ENCODE results near the gene ENTPD8. TPM values are rescaled to one million over a fixed set of nuclear protein-coding genes. Genes with fewer than 3 reads are reported as not detected.

The ENTPD8 gene
- total RNA-seq, 4 donors from 2014 or later: 0.21 TPM; not detected in 3

GRCh38 chr9:137478613-137478961 is 37.4 kb upstream of the ENTPD8 start:
- no peak overlapping the region for H3K4me3 ChIP-seq
- H3K9me3 ChIP-seq: peaks cover 0 to 7% of the 10 kb centered on the region in 2 donors
- H3K27ac ChIP-seq: no peak overlapping the region
- no peak for DNase-seq
- TF ChIP-seq POLR2A (IDR thresholded peaks at IDR 0.05) (no peak), CTCF (IDR thresholded peaks at IDR 0.05) (no peak)
- no peaks in the 10 kb centered on the region for H3K36me3 ChIP-seq
- intact Hi-C loops (cut with DNase I; ENCODE audit: low total_unique reads): no loop called here
- H3K27me3 ChIP-seq: no peaks in the 10 kb centered on the region
- H3K4me1 ChIP-seq: no peaks in the 10 kb centered on the region

- no peak overlapping the region for H3K4me3 ChIP-seq
- H3K27me3 ChIP-seq: no peaks in the 10 kb centered on the region
- no peaks in the 10 kb centered on the region for H3K36me3 ChIP-seq
- intact Hi-C loops (cut with DNase I; ENCODE audit: low total_unique reads): no loop called here
- TF ChIP-seq CTCF (IDR thresholded peaks at IDR 0.05) (no peak), POLR2A (IDR thresholded peaks at IDR 0.05) (no peak)
- H3K4me1 ChIP-seq: no peaks in the 10 kb centered on the region
- no peak overlapping the region for H3K27ac ChIP-seq
- peak in 1 of 2 donors; percentile 12 for DNase-seq
- peaks cover 0 to 7% of the 10 kb centered on the region in 2 donors for H3K9me3 ChIP-seq
These were observed 36.8 kb upstream of the ENTPD8 start for GRCh38 chr9:137477778-137478612.

DNA sequence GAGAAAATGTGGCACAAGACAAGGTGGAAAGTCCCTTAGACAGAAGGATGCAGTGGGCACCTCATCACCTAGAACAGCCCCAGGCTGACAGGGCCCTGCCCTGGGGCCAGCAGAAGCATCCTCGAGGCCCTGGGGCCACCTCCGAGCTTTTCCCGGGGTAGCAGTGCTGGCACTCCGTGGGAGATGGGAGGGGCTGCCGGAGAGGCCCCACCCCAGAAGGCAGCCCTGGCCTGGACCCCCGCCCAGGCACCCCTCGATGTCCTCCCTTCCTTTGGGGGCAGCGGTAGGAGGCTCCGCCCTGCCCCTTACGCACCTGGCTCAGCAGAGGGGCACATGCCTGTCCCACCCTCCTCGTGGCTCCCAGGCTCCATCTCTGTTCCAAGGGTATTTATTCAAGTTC is 35.7 kb upstream of the ENTPD8 start:
- DNase-seq: no peak
- Histone ChIP-seq H3K27ac (no peak overlapping the region), H3K4me1 (no peaks in the 10 kb centered on the region), H3K4me3 (no peak overlapping the region), H3K36me3 (no peaks in the 10 kb centered on the region), H3K27me3 (no peaks in the 10 kb centered on the region), H3K9me3 (peaks cover 0 to 7% of the 10 kb centered on the region in 2 donors)
- intact Hi-C loops (cut with DNase I; ENCODE audit: low total_unique reads): no loop called here
- no peak for TF ChIP-seq POLR2A (IDR thresholded peaks at IDR 0.05)
- TF ChIP-seq CTCF (IDR thresholded peaks at IDR 0.05): no peak

GRCh38 chr9:137475666-137476065 is 34.5 kb upstream of the ENTPD8 start:
- Histone ChIP-seq H3K4me3 (no peak overlapping the region), H3K4me1 (no peaks in the 10 kb centered on the region), H3K36me3 (no peaks in the 10 kb centered on the region), H3K27ac (no peak overlapping the region), H3K27me3 (no peaks in the 10 kb centered on the region), H3K9me3 (peaks cover 0 to 7% of the 10 kb centered on the region in 2 donors)
- intact Hi-C loops (cut with DNase I; ENCODE audit: low total_unique reads): no loop called here
- no peak for TF ChIP-seq CTCF (IDR thresholded peaks at IDR 0.05)
- no peak for TF ChIP-seq POLR2A (IDR thresholded peaks at IDR 0.05)
- DNase-seq: no peak

DNA sequence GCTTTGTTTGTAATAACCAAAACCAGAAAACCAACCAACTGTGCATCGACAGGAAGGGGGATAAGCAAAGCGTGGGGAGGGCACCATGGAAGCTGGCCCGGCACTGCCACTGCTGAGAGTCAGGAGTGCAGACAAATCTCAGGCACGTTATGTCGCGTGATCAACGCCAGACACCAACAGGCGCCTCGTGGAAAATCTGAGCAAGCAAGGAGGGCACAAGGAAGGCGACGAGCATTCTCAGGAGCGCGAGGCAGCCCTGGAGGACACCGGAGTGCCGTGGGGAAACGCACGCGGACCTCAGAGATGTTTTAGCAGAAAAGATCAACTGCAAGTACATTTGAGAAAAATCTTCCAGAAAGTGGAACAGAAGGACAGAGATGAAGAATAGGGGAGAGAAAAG is 33.1 kb upstream of the ENTPD8 start:
- DNase-seq: no peak
- intact Hi-C loops (cut with DNase I; ENCODE audit: low total_unique reads): no loop called here
- no peak for TF ChIP-seq POLR2A (IDR thresholded peaks at IDR 0.05)
- TF ChIP-seq CTCF (IDR thresholded peaks at IDR 0.05): no peak

More for the DNA sequence above, 33.1 kb upstream of the ENTPD8 start:
- Histone ChIP-seq H3K9me3 (peaks cover 0 to 7% of the 10 kb centered on the region in 2 donors), H3K27me3 (no peaks in the 10 kb centered on the region), H3K36me3 (no peaks in the 10 kb centered on the region), H3K4me3 (no peak overlapping the region), H3K4me1 (no peaks in the 10 kb centered on the region), H3K27ac (no peak overlapping the region)

Measured in uterus (tissue), 4 donors.